GM13976 (cell line): ENCODE data around the gene UNG.

Experiments
- DNase-seq: peaks from one replicate; pipeline ENCODE4 v3.0.0; 2012; ENCODE audit warnings: low spot score
- CTCF ChIP-seq: IDR thresholded peaks from 2 replicates; pipeline ENCODE4 v1.5.1; 2012; ENCODE audit warnings: borderline replicate concordance, mild to moderate bottlenecking; ENCODE audit not compliant: insufficient read depth; ENCODE audit errors: extremely low read depth, missing control alignments, control extremely low read depth
- in situ Hi-C: fragments of 300-500 bp; cut with MboI; formaldehyde crosslinking; loops from one replicate; pipeline ENCODE4 v1.12.0; 2022; ENCODE audit warnings: low sequenced_read_pairs, mixed read lengths, inconsistent platforms; ENCODE audit not compliant: unreplicated experiment

UNG gene

GRCh38 chr12:109153821-109154441 lies 56.5 kb downstream of the UNG start:
- no peak for DNase-seq
- in situ Hi-C loops = no loop called here
- TF ChIP-seq CTCF = no peak

GRCh38 chr12:109154451-109155438 lies 57.3 kb downstream of the UNG start:
- in situ Hi-C loops = no loop called here
- no peak for TF ChIP-seq CTCF

GRCh38 chr12:109156036-109156435 lies 58.6 kb downstream of the UNG start:
- no peak for DNase-seq
- TF ChIP-seq CTCF = no peak
- in situ Hi-C loops = no loop called here

More at GRCh38 chr12:109154451-109155438, 57.3 kb downstream of the UNG start:
- DNase-seq = peak; percentile 95

GRCh38 chr12:109156586-109156985 lies 59.2 kb downstream of the UNG start:
- no peak for TF ChIP-seq CTCF
- in situ Hi-C loops = no loop called here
- DNase-seq = no peak

- in situ Hi-C loops = no loop called here
- no peak for DNase-seq
- no peak for TF ChIP-seq CTCF
Observed at GRCh38 chr12:109157986-109158385, 60.6 kb downstream of the UNG start.

- in situ Hi-C loops = no loop called here
- no peak for DNase-seq
- no peak for TF ChIP-seq CTCF
Observed at GRCh38 chr12:109160433-109160832, 63.0 kb downstream of the UNG start.
